Cardiac fibroblast (primary cell): ENCODE results near the gene SLCO3A1.

Source experiments
- DNase-seq, 2 donors: peaks; one replicate each; pipeline versions ENCODE4 v3.0.0 to v3.0.0-alpha.2; 2010; ENCODE audit warnings: low read depth in 2 of 2
- H3K4me3 ChIP-seq, 2 donors: replicated peaks in 1 of 2; 1 replicate in 1 of 2; 2 replicates in 1 of 2; pipeline ENCODE4 v1.5.1; 2011; ENCODE audit warnings: low read depth in 2 of 2, low read length in 2 of 2, mild to moderate bottlenecking in 2 of 2, moderate library complexity in 1 of 2
- CTCF ChIP-seq: IDR thresholded peaks from one replicate; pipeline ENCODE4 v1.5.1; 2011; ENCODE audit warnings: low read depth, mild to moderate bottlenecking, low read length, inconsistent platforms

The SLCO3A1 gene

GRCh38 chr15:91853511-91853947 lies at the start of gene SLCO3A1:
SLCO3A1 (plus strand) TSS chr15:91853708.
- H3K4me3 ChIP-seq: peak within 1 kb of the TSS; percentile 69
- DNase-seq: peak; percentile 49 to 78
- no peak for TF ChIP-seq CTCF

GRCh38 chr15:91807122-91807521 lies 46.4 kb upstream of the SLCO3A1 start:
- DNase-seq: no peak
- TF ChIP-seq CTCF: no peak
- no peak overlapping the region for H3K4me3 ChIP-seq

GRCh38 chr15:91813924-91814323 lies 39.6 kb upstream of the SLCO3A1 start:
- no peak overlapping the region for H3K4me3 ChIP-seq
- TF ChIP-seq CTCF: no peak
- DNase-seq: no peak

GRCh38 chr15:91816942-91817341 lies 36.6 kb upstream of the SLCO3A1 start:
- DNase-seq: no peak
- no peak overlapping the region for H3K4me3 ChIP-seq
- TF ChIP-seq CTCF: no peak

- TF ChIP-seq CTCF: no peak
- no peak overlapping the region for H3K4me3 ChIP-seq
Measured at GRCh38 chr15:91821458-91821857, 32.0 kb upstream of the SLCO3A1 start.

GRCh38 chr15:91824256-91824655 lies 29.3 kb upstream of the SLCO3A1 start:
- DNase-seq: peak in 1 of 2 donors; percentile 10
- no peak overlapping the region for H3K4me3 ChIP-seq
- TF ChIP-seq CTCF: no peak

More at GRCh38 chr15:91821458-91821857, 32.0 kb upstream of the SLCO3A1 start:
- DNase-seq: no peak

GRCh38 chr15:91826443-91826842 lies 27.1 kb upstream of the SLCO3A1 start:
- TF ChIP-seq CTCF: no peak
- DNase-seq: no peak
- no peak overlapping the region for H3K4me3 ChIP-seq
